ENCODE measurements around the gene SLC24A3.

The SLC24A3 gene

GRCh38 chr20:19598117-19598850, 385.8 kb downstream of the SLC24A3 start:
- no peak for DNase-seq (ENCODE audit: low spot score)

GRCh38 chr20:19599200-19599599, 386.8 kb downstream of the SLC24A3 start:
- DNase-seq (ENCODE audit: low spot score): no peak

DNA sequence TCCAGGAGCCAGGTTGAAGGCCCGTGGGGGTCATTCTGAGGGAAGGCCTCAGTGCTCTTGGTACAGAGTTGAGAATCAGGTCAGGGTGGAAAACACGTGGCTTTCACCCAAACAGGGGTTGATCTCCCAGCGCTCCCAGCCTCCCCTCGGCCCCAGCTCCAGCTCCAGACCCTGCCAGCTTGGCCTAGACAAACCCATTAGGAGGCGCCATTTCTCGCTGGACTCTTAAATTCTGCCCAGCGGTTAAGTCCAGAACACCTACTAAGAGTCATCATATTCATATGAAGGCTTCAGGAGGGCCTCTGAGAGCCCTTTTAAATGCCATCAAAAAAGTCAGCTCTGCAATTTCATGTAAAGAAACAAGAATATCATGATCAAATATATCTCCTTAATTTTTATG, 387.6 kb downstream of the SLC24A3 start:
- DNase-seq (ENCODE audit: low spot score): no peak

DNA sequence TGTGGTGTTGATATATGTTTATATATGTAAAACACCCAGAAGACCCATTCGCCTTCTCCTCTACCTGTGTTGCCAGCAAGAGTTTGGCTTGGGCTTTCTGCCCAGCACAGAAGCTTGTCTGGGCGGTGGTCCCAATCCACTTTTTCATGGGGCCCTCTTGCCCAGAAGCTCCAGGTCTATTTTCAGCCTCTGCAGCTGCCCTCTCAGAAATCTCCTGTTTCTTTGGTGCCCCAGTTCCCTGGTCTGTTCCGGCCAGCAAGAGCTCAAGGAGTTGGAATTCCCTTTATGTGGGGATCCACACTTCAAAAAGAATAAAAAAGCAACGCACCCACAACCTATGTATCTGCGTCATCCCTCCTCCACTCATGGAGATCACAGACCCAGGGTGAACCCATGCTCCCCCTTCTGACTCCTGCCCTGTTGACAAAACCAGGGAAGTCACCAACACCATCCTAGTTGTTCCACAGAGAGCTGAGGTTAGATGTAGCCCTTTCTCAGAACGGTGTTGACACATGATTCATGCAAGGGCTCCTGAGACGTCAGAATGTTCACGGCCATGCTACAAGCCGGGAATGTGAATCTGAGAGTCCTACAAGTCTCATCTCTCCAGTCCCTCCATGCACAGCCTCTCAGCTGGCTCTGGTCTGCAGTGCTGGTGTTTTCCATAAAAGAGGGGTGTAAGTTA, 388.8 kb downstream of the SLC24A3 start:
- DNase-seq (ENCODE audit: low spot score): no peak

DNA sequence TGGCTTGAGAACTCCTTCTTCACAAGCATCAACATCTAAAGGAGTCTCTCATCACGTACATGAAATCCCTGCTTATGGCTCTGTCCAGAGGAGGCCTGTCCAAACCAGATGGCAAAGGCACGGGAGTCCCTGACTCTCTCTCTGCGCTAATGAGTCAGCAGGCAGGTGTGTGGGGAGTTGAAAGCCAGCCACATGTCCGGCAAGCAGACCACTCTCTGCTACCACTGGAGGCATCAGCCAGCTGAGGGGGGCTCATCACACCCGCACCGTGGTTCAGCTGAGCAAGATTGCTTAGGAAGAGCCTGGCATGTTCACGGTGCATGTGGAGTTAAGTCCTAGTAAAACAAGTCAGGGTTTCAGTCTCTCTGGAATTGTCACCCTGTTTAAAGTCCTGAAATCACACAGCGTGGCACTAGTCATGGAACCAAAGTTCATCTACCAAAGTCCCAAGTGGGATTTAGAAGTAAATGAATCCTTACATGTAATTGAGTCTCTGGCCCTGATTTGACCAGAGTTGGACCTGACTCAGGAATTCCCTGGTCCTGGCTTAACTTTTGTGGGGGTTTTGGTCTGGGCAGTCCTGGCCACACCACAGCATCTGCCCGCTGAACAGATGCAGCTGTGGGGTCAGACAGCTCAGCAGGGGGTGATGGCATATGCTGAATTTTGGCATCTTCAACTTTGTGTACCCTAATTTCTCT, 390.4 kb downstream of the SLC24A3 start:
- DNase-seq (ENCODE audit: low spot score): no peak

DNA sequence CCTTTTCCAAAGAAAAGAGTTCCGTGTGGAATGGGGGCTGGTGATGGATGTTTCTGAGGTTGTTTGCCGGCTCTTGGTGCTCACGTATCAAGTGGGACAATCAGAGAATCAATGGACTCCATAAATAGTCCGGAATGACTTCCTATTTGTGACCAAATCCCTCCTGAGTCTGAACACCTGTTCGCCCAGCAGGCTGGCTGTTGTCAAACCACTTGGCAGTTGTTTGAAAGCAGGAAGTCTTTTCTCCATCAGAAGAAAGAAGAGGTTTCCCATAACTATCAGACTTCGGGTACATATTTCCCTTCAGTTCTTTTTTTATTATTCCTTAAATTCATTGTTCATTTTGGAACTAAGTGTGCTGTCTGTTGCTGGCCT, 390.9 kb downstream of the SLC24A3 start:
- no peak for DNase-seq (ENCODE audit: low spot score)

- no peak for DNase-seq (ENCODE audit: low spot score)
Observed at GRCh38 chr20:19605786-19606485, 393.5 kb downstream of the SLC24A3 start.

DNA sequence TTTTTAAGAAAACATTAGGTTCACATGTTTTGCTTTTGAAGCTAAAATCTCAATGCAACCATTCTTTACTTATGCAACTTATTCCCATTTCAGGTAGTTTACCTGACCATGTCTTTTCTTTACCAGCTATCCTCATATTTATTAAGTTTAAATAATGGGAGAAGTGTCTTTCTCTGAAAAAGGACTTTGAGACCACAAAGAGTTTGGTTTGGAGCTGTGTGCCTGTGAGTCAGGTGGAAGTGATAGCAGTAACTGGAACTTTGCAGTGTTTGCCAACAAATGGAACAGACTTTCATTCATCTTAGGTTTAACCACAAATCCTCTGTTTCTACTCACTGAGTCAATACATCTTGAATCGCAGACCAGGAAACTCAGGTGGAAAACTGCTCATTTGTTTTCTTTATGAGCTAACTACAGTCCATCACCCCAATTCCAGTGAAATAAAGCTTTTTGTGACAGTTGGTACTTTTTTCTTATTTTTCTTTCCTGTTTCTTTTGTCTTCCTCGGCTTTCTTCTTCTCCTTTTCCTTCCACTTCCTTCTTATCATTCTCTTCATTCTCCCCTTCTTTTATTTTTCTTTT, 397.3 kb downstream of the SLC24A3 start:
- DNase-seq (ENCODE audit: low spot score): no peak

DNA sequence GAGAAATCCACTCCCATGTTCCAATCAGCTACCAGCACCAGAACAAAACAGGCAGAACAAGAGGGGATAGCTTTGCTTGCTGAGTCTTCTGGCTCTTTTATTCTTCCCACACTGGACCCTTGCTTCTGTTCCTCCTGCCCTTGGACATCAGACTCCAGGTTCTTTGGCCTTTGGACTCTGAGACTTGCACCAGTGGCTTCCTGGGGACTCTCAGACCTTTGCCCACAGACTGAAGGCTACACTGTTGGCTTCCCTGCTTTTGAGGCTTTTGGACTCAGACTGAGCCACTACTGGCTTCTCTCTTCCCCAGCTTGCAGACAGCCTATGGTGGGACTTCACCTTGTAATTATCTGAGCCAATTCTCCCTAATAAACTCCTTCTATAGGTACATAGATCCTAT, 403.2 kb downstream of the SLC24A3 start:
- no peak for DNase-seq (ENCODE audit: low spot score)

DNA sequence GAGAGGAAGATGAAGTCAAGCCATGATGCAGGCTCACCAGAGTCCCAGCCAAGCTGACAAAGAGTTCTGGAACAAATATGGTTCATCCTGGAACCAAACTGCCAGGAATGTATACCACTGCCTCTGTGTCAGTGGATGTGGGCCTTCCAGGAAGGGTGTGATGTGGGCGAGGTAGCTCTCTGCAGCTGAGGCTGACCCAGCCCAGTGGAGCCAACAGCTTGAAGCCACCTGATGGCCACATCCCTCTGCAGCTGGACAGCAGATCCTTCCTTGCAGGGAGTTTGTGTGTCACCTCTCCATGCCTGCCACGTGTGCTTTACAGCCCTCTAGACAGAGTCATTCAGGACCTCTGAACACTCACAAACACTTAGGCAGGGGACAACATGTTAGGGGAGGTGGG, 403.6 kb downstream of the SLC24A3 start:
- no peak for DNase-seq (ENCODE audit: low spot score)

DNA sequence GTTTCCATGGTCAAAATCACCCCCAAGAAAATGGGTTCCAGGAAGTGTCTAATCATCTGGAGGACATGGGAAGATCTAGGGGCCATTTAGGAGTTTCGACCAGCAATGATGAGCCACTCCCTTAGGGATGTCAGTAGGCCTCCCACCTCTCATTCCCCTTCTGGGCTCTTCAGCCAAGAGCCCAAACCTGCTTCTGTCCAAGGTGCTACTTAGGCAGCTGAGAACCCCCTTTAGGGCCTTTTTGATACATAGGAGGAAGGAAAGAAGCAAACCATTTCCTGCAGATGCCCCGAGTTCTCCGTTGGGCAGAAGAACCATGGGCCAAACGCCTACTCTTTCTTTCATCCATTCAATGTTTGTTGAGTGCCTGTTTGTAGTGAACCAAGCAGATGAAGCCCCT, 404.2 kb downstream of the SLC24A3 start:
- DNase-seq (ENCODE audit: low spot score): no peak

GRCh38 chr20:19617256-19617655, 404.8 kb downstream of the SLC24A3 start:
- DNase-seq (ENCODE audit: low spot score): no peak

GRCh38 chr20:19618711-19619110, 406.3 kb downstream of the SLC24A3 start:
- DNase-seq (ENCODE audit: low spot score): no peak

GRCh38 chr20:19619904-19620430, 407.5 kb downstream of the SLC24A3 start:
- no peak for DNase-seq (ENCODE audit: low spot score)

DNA sequence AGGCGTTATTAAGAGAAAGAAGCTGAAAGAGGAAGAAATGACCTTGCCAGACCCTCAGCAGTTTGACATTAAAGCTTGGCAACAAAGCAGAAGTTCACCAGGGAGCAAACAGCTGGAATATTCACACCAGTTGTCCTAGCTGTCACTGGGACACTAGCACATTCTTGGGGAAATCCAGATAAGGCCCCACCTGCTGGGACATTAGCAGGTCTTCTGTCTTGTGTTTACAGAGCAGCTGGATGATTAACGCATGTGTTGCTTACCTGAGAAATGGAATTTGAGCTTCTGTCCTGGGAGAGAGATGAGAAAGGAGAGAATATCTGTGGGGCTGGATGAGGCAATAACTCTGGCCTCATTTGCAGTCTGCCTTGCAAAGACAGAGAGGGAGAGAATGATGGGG, 408.0 kb downstream of the SLC24A3 start:
- no peak for DNase-seq (ENCODE audit: low spot score)

DNA sequence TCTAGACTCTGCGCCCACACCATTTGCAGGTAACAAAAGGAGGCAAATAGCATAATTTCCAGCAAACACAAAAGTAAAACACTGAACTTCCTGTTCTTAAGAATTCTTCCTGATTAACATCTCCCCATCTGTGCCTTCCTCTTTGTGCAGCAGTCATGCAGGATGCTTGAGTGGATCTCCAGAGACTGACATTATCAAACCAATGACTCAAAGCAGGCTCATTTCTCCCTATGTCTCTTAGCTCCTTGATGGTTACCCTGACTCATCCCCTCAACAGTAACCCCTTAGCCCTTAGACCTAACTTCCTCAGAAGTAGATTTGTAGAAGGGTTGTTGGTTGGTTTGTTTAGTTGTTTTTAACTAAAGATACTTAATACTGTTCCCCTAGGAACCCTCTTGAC, 408.6 kb downstream of the SLC24A3 start:
- peak; percentile 21 for DNase-seq (ENCODE audit: low spot score)

DNA sequence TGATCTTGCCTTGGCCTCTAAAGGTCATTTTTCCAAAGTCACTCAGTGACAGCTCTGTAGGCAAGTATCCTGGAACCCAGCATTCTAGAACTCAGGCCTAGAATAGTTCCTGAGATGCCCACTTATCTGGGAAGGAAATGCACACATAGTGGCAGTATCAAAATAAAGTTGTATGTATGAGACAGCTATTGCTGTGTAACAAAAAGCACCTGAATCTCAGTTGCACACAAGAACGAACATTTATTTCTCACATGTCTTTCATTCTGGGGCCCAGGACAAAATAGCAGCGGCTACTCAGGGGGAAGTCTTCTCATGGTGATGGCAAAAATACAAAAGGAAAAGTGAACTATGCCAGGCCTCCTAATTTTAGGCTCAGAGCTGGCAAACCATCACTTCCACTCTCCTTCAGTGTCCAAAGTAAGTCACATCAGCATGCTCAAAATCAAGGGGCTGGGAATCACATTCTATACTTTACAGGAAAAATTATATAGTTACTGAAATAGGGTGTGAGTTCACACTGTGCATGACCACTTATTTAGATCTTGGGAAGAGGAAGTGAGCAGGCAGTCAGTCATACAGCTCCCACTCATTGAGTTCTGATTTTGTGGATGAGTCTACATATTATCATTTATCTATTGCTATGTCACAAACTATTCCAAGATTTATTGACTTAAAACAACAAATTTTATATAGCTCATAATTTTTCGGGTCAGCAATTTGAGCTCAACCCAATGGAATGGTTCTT, 412.0 kb downstream of the SLC24A3 start:
- no peak for DNase-seq (ENCODE audit: low spot score)

- DNase-seq (ENCODE audit: low spot score): no peak
Observed at GRCh38 chr20:19625426-19625825, 413.0 kb downstream of the SLC24A3 start.

GRCh38 chr20:19626896-19627295, 414.5 kb downstream of the SLC24A3 start:
- DNase-seq (ENCODE audit: low spot score): no peak

GRCh38 chr20:19628570-19629134, 416.2 kb downstream of the SLC24A3 start:
- peak; percentile 36 for DNase-seq (ENCODE audit: low spot score)

GRCh38 chr20:19631410-19631809, 419.0 kb downstream of the SLC24A3 start:
- no peak for DNase-seq (ENCODE audit: low spot score)
